Smooth muscle cell (in vitro differentiated cells): Measurements from ENCODE around the gene DCC. TPM values are rescaled to one million over a fixed set of nuclear protein-coding genes. Genes with fewer than 3 reads are reported as not detected.

Experiments
- DNase-seq: peaks from one replicate; lab custom pipeline; 2025; ENCODE audit not compliant: unreplicated experiment; lab: John Stamatoyannopoulos, UW
- H2AFZ ChIP-seq: fragments of 200-600 bp; sonication (generic); 2 replicates; pipeline ENCODE4 v1.6.0; 2016; ENCODE audit warnings: antibody characterized with exemption, low read depth, mild to moderate bottlenecking
- H3F3A ChIP-seq: fragments of 200-600 bp; sonication (generic); 2 replicates; pipeline ENCODE4 v1.6.0; 2017; ENCODE audit warnings: antibody characterized with exemption, low read depth
- H3K27ac ChIP-seq: fragments of 200-600 bp; sonication (generic); 2 replicates; pipeline ENCODE4 v1.5.1; 2016; ENCODE audit warnings: low read depth, mild to moderate bottlenecking
- H3K27me3 ChIP-seq: fragments of 200-600 bp; sonication (generic); 2 replicates; pipeline ENCODE4 v1.6.1; 2016; ENCODE audit warnings: low read depth, mild to moderate bottlenecking
- H3K36me3 ChIP-seq: fragments of 200-600 bp; sonication (generic); 2 replicates; pipeline ENCODE4 v1.5.1; 2016; ENCODE audit warnings: low read depth
- H3K4me1 ChIP-seq: fragments of 200-600 bp; sonication (generic); 2 replicates; pipeline ENCODE4 v1.5.1; 2016; ENCODE audit warnings: low read depth
- H3K4me2 ChIP-seq: fragments of 200-600 bp; sonication (generic); 2 replicates; pipeline ENCODE4 v1.6.0; 2016; ENCODE audit warnings: mild to moderate bottlenecking
- H3K4me3 ChIP-seq: fragments of 200-600 bp; sonication (generic); 2 replicates; pipeline ENCODE4 v1.5.1; 2016; ENCODE audit warnings: mild to moderate bottlenecking
- H3K79me2 ChIP-seq: fragments of 200-600 bp; sonication (generic); 2 replicates; pipeline ENCODE4 v1.6.0; 2016; ENCODE audit warnings: low read depth, mild to moderate bottlenecking
- H3K9ac ChIP-seq: fragments of 200-600 bp; sonication (generic); 2 replicates; pipeline ENCODE4 v1.6.0; 2016; ENCODE audit warnings: low read depth
- H3K9me3 ChIP-seq: fragments of 200-600 bp; sonication (generic); replicated peaks from 2 replicates; pipeline ENCODE4 v1.5.1; 2016; ENCODE audit warnings: low read depth
- H4K20me1 ChIP-seq: fragments of 200-600 bp; sonication (generic); 2 replicates; pipeline ENCODE4 v1.6.0; 2016; ENCODE audit warnings: low read depth
- CTCF ChIP-seq: fragments of 200-600 bp; sonication (generic); IDR thresholded peaks from 2 replicates; pipeline ENCODE4 v1.5.1; 2017; ENCODE audit warnings: borderline replicate concordance, mild to moderate bottlenecking, antibody characterized with exemption; ENCODE audit not compliant: insufficient read depth, poor library complexity, severe bottlenecking
- WGBS: methylation state at CpG from one replicate; pipeline ENCODE4 v1.1.7; 2016; ENCODE audit warnings: low lambda C conversion rate; 5-methylcytosine and 5-hydroxymethylcytosine counted together
- polyA plus RNA-seq: library from polyadenylated mRNA; unstranded; fragments of >200 nt; fragmentation: Nextera tagmentation; extraction: Ambion mirVana; gene quantifications from 2 replicates; pipeline ENCODE4 v1.2.1, GENCODE V29; 2016
- total RNA-seq: library from RNA; depleted of rRNA; stranded (reverse); fragments of >200 nt; gene quantifications from 2 replicates; pipeline ENCODE4 v1.2.3, GENCODE V29; 2014

DCC gene
- total and polyA plus RNA-seq, 2 experiments from 2014 or later = not detected

DNA sequence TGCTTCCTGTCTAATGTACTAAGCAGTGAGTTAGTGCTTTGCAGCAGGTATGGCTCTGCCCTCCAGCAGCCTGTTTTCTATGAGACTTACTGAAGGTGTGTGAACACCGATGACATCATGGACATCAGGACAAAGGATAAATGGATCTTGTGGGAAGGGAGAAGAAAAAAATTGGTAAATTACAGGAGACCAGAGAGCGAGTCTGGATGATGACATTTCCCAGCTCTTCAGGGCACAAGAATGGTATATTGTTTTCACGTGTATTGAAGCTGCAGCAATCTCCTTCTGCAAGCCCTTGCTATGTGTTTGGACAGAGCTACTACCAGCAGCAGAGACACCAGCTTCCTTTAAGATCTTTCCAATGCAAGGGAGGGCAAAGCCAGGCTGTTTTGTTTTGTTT lies 47.2 kb downstream of the DCC start:
- H3K9ac ChIP-seq = no peak overlapping the region
- no peaks in the 10 kb centered on the region for H3F3A ChIP-seq
- no peaks in the 10 kb centered on the region for H4K20me1 ChIP-seq
- H3K79me2 ChIP-seq = no peaks in the 10 kb centered on the region
- H2AFZ ChIP-seq = no peak overlapping the region
- H3K36me3 ChIP-seq = no peaks in the 10 kb centered on the region
- no peak overlapping the region for H3K4me2 ChIP-seq
- H3K4me3 ChIP-seq = no peak overlapping the region
- no peak for TF ChIP-seq CTCF
- H3K4me1 ChIP-seq = no peaks in the 10 kb centered on the region
- 87% methylated on average over 3 of the region's 3 CpGs for WGBS
- H3K27ac ChIP-seq = no peak overlapping the region
- no peak for DNase-seq
- no peaks in the 10 kb centered on the region for H3K9me3 ChIP-seq
- H3K27me3 ChIP-seq = peaks cover 14% of the 10 kb centered on the region

DNA sequence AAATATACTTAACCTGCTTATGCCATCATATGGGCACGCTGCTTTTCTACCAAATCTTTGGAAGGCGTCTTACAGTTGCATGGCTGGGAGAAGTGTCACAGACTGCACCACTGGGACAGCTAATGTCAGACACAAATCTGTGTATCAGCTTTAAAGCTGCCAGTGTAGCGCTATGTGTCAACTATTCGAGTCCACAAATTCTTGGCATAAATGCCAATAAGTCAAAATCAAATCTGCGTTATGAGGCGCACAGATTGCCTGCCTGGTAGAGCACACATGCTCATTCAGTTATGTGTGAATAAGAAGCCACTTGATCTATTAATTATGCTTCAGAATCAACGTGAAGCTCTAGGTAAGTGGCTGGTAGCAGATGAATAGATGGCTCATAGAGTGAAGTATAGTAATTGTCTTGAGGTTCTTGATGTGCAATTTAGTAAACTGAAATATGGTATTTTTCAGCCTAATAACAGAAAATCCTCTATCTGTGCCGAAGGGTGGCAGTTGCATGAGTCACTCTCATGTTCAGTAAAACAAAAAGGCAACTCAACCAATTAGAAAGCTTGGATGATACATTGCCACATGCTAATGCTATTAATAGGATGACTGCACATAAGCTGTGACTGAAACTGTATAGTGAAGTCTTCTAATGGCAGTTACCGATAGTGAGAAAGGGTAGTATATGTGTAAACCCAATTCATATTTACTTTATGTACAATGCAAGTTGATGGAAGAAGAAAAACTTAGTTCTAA lies 52.0 kb downstream of the DCC start:
- Histone ChIP-seq H3F3A (no peaks in the 10 kb centered on the region), H3K4me1 (no peaks in the 10 kb centered on the region), H3K4me2 (no peak overlapping the region), H3K4me3 (no peak overlapping the region), H4K20me1 (no peaks in the 10 kb centered on the region), H3K79me2 (no peaks in the 10 kb centered on the region), H3K9me3 (no peaks in the 10 kb centered on the region), H3K27me3 (peaks cover 21% of the 10 kb centered on the region), H2AFZ (no peak overlapping the region), H3K36me3 (no peaks in the 10 kb centered on the region), H3K27ac (no peak overlapping the region), H3K9ac (no peak overlapping the region)
- no peak for DNase-seq
- TF ChIP-seq CTCF = no peak
- 81% methylated on average over 9 of the region's 9 CpGs for WGBS

DNA sequence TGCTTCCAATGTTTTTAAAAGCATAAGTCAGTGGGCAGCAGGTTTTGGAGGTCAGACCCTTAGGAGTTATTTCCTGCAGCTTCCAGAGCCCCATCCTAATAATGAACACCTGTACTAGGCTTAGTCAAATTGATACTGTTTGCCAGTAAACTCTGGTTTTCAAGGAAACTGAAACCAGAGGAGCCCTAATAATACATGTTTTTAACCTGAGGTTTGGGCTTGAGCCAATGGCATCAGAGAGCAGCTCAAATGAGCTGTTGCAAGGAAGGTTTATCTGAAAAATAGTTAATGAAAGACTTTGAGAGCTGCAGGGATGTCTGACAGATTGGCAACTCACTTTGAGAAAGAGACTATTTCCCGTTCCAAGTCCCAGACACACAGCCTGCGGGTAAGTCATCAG lies 54.6 kb downstream of the DCC start:
- H2AFZ ChIP-seq = no peak overlapping the region
- 85% methylated on average over 2 of the region's 2 CpGs for WGBS

More for the DNA sequence above, 54.6 kb downstream of the DCC start:
- H3K9ac ChIP-seq = no peak overlapping the region
- TF ChIP-seq CTCF = no peak
- H4K20me1 ChIP-seq = no peaks in the 10 kb centered on the region
- DNase-seq = no peak
- H3K9me3 ChIP-seq = no peaks in the 10 kb centered on the region
- H3K27me3 ChIP-seq = peaks cover 21% of the 10 kb centered on the region
- no peak overlapping the region for H3K4me2 ChIP-seq
- H3K4me3 ChIP-seq = no peak overlapping the region
- no peaks in the 10 kb centered on the region for H3K79me2 ChIP-seq
- no peaks in the 10 kb centered on the region for H3K36me3 ChIP-seq
- no peaks in the 10 kb centered on the region for H3K4me1 ChIP-seq
- H3F3A ChIP-seq = no peaks in the 10 kb centered on the region
- no peak overlapping the region for H3K27ac ChIP-seq
